Measurements from ENCODE around the gene RBPMS2. TPM values are rescaled to one million over a fixed set of nuclear protein-coding genes. Genes with fewer than 3 reads are reported as not detected.

The RBPMS2 gene
- total RNA-seq, 1 experiment from 2014 or later = 181 TPM

DNA sequence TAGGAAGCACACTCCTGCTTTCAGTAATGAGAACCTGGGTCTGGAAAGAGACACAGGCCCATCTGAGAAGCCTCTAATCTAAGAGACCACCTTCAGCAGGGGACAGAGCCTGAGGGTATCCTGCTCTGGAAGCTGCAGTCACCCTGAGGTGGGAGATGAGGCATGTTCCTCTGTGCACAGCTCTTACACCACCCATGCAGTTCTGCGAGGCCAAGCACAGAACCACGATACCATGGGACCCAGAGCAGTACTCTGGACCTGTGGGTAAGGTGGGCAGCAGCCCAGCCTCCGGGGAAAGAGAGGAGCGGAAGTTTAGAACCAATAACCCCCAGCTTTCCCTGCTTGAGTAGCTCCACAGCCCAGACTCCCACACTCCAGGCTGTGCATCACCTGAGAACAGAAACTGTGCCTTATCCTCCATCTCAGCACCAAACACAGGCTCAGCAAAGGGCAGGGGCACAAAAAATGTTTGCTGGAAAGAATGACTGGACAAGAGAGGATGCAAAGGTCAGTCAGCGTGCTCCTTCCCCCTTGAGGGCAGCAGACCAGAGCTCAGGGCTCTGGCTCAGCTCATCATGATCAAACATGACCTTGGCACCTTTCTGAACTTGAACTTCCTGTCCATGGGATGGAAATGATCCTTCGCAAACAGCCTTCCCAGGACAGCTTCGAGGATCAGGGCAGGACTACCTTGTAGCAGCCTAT lies 43.1 kb downstream of the RBPMS2 start:
- Histone ChIP-seq H3K4me1 (ENCODE audit: insufficient read depth, low read length) (peaks cover 7% of the 10 kb centered on the region; the same call in 1 of the 2 replicates), H2BK5ac (ENCODE audit: insufficient read length, low read length) (no peak overlapping the region), H3K27me3 (ENCODE audit: insufficient read depth, low read length) (no peaks in the 10 kb centered on the region), H4K91ac (ENCODE audit: insufficient read length, low read depth, low read length) (no peak overlapping the region), H3K23me2 (ENCODE audit: insufficient read length, low read depth, low read length, poor library complexity, severe bottlenecking) (no peaks in the 10 kb centered on the region), H4K20me1 (ENCODE audit: control insufficient read depth, insufficient read depth, insufficient read length) (no peaks in the 10 kb centered on the region), H3K18ac (ENCODE audit: insufficient read length, low read depth, low read length) (no peak overlapping the region), H2AFZ (ENCODE audit: low read length) (no peak overlapping the region), H2BK15ac (ENCODE audit: low read depth, low read length) (no peak overlapping the region), H3K9me3 (ENCODE audit: control insufficient read depth, low read depth, low read length) (no peaks in the 10 kb centered on the region), H3K79me1 (ENCODE audit: insufficient read depth, low read depth, low read length, poor library complexity, severe bottlenecking) (no peaks in the 10 kb centered on the region), H3K4ac (ENCODE audit: low read depth, low read length) (no peak overlapping the region), H3K9ac (ENCODE audit: extremely low read depth, insufficient read length, low read length) (no peak overlapping the region), H2AK5ac (ENCODE audit: insufficient read length, low read length) (no peak overlapping the region), H3K14ac (ENCODE audit: insufficient read depth, low read length) (no peak overlapping the region; the same call in 1 of the 2 replicates), H3K4me2 (ENCODE audit: insufficient read depth, insufficient read length, low read length) (no peak overlapping the region), H4K8ac (replicated peaks; ENCODE audit: insufficient read length, low read depth, low read length) (no peak overlapping the region), H3T11ph (ENCODE audit: low read length) (no peak overlapping the region), H2BK12ac (ENCODE audit: insufficient read length, low read depth, low read length) (no peak overlapping the region), H3K56ac (ENCODE audit: insufficient read length, low read depth, low read length) (no peak overlapping the region), H2BK120ac (ENCODE audit: low read depth, low read length, poor library complexity, severe bottlenecking) (no peak overlapping the region), H4K5ac (ENCODE audit: insufficient read length, low read depth, low read length) (no peak overlapping the region), H3K23ac (ENCODE audit: insufficient read length, low read depth, low read length) (no peak overlapping the region), H3K79me2 (ENCODE audit: insufficient read depth, low read length) (0 out of 2 replicates have a peak, but pooled peaks cover 2% of the 10 kb centered on the region), H3K27ac (ENCODE audit: insufficient read length, low read depth, low read length) (peak overlapping the region; percentile 54), H2BK20ac (ENCODE audit: low read depth, low read length, poor library complexity, severe bottlenecking) (no peak overlapping the region)
- peaks cover 20 to 22% of the 10 kb centered on the region in 2 experiments for H3K4me1 Mint-ChIP-seq
- H3K9me3 Mint-ChIP-seq = no peaks in the 10 kb centered on the region; a peak in 1 of 5 replicates
- DNase-seq = no peak
- H3K27ac Mint-ChIP-seq = peak overlapping the region; percentile 86 to 93 (median 88); a peak in 6 of 7 replicates
- no CpG with 5 or more reads among the region's 7 CpGs for WGBS (ENCODE audit: extremely low coverage, insufficient read length, low lambda C conversion rate)
- H3K27me3 Mint-ChIP-seq (ENCODE audit: low read depth) = no peaks in the 10 kb centered on the region; the same call in 1 of the 2 replicates
- H3K4me3 Mint-ChIP-seq = no peak overlapping the region
- peaks cover 32 to 76% (median 32%) of the 10 kb centered on the region in 3 experiments for H3K36me3 Mint-ChIP-seq (ENCODE audit: insufficient read depth in 1 of 3, low read depth in 3 of 3)
- TF ChIP-seq, protein P1, sequence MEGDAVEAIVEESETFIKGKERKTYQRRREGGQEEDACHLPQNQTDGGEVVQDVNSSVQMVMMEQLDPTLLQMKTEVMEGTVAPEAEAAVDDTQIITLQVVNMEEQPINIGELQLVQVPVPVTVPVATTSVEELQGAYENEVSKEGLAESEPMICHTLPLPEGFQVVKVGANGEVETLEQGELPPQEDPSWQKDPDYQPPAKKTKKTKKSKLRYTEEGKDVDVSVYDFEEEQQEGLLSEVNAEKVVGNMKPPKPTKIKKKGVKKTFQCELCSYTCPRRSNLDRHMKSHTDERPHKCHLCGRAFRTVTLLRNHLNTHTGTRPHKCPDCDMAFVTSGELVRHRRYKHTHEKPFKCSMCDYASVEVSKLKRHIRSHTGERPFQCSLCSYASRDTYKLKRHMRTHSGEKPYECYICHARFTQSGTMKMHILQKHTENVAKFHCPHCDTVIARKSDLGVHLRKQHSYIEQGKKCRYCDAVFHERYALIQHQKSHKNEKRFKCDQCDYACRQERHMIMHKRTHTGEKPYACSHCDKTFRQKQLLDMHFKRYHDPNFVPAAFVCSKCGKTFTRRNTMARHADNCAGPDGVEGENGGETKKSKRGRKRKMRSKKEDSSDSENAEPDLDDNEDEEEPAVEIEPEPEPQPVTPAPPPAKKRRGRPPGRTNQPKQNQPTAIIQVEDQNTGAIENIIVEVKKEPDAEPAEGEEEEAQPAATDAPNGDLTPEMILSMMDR (conservative IDR thresholded peaks at IDR 0.05) = no peak
